Measurements from ENCODE around the gene FAT1. TPM values are rescaled to one million over a fixed set of nuclear protein-coding genes. Genes with fewer than 3 reads are reported as not detected.
A peak's percentile ranks its signal among the peaks of the same experiment; 100 is the strongest.

Gene FAT1
- total and polyA plus RNA-seq, 9 of the 15 experiments (the other 6 are each of a cell fraction or from before 2014, with no cell fraction given): 6.0 to 38.4 (median 21.4) TPM

DNA sequence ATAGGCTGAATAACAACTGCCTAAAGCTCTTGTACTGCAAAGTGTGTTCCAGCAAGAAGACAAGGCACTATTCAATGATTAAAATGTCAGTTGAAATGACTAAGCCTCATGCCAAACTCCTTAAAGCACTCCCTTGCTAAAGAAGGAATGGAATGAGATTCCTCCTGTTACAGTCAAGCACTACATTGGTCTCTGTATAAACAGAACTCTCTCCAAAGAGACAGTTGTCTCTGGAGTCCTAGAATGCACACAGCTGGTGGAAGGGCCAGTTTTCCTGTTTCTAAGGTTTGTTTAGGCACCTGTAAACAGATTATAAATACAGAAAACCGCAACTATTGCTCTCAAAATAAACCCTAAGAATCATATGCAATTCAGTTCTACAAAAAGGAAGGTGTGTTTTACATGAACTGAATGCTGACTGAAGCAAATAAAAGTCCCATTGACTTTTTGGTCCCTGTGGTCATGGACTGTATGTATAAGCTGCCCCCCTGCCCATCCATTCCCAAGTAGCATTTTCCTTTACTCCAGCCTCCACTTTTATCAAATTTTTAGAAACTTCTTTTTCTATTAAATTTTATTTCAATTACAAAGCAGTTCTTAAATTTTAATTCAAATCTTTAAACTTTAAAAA lies 47.0 kb downstream of the FAT1 start:
- Histone ChIP-seq H3K27me3 (ENCODE audit: control insufficient read depth in 2 of 2, insufficient read depth in 2 of 2, low read length in 2 of 2) (no peaks in the 10 kb centered on the region), H3K4me2 (ENCODE audit: insufficient read depth, low read length) (no peak overlapping the region), H3K79me2 (ENCODE audit: control insufficient read depth, insufficient read depth, low read length) (no peaks in the 10 kb centered on the region), H4K20me1 (replicated peaks; ENCODE audit: control insufficient read depth, insufficient read depth, low read length) (no peaks in the 10 kb centered on the region), H3K9ac (ENCODE audit: insufficient read depth in 1 of 2, low read depth in 2 of 2, low read length in 2 of 2) (no peak overlapping the region), H3K4me3 (no peak overlapping the region), H3K27ac (ENCODE audit: extremely low read depth, low read depth, low read length) (no peak overlapping the region), H3K9me1 (ENCODE audit: control insufficient read depth, insufficient read depth, low read length) (no peaks in the 10 kb centered on the region), H2AFZ (ENCODE audit: low read depth, low read length) (no peak overlapping the region), H3K4me1 (replicated peaks in 1 of 2; ENCODE audit: control insufficient read depth in 2 of 2, insufficient read depth in 2 of 2, low read length in 2 of 2) (no peaks in the 10 kb centered on the region), H3K36me3 (ENCODE audit: control insufficient read depth, insufficient read depth, low read length) (no peaks in the 10 kb centered on the region), H3K9me3 (replicated peaks; ENCODE audit: control insufficient read depth, insufficient read depth, low read depth, low read length) (no peaks in the 10 kb centered on the region)
- CTCF ChIA-PET (ENCODE audit: low intra/inter-chr PET ratio): no interaction called here
- BruUV-seq (replicated peaks): no TSS peak
- FAIRE-seq (no peak), DNase-seq (ENCODE audit: extremely low read depth in 1 of 4, low spot score in 3 of 4) (no peak), ATAC-seq (no peak)
- WGBS (ENCODE audit: insufficient coverage, low coverage, missing lambda C conversion rate): 18% methylated on average over 1 of the region's 1 CpG
- in situ Hi-C loops (cut with MboI): no loop called here
- TF ChIP-seq SMC3 (conservative IDR thresholded peaks at IDR 0.05; ENCODE audit: insufficient read depth, low read depth, low read length): no peak
- 0 out of 2 replicates have a peak, but pooled peaks have one; percentile 1 for TF ChIP-seq MAFF (IDR thresholded peaks at IDR 0.05; ENCODE audit: low read length)
- no peak for TF ChIP-seq SRSF7 (optimal IDR thresholded peaks at IDR 0.05; ENCODE audit: low read depth, low read length)
- TF ChIP-seq, protein P1, sequence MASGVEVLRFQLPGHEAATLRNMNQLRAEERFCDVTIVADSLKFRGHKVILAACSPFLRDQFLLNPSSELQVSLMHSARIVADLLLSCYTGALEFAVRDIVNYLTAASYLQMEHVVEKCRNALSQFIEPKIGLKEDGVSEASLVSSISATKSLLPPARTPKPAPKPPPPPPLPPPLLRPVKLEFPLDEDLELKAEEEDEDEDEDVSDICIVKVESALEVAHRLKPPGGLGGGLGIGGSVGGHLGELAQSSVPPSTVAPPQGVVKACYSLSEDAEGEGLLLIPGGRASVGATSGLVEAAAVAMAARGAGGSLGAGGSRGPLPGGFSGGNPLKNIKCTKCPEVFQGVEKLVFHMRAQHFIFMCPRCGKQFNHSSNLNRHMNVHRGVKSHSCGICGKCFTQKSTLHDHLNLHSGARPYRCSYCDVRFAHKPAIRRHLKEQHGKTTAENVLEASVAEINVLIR (CRISPR knock-in tag; IDR thresholded peaks at IDR 0.05): no peak
- POLR2A ChIA-PET: no interaction called here
- intact Hi-C loops (cut with micrococcal nuclease): no loop called here

DNA sequence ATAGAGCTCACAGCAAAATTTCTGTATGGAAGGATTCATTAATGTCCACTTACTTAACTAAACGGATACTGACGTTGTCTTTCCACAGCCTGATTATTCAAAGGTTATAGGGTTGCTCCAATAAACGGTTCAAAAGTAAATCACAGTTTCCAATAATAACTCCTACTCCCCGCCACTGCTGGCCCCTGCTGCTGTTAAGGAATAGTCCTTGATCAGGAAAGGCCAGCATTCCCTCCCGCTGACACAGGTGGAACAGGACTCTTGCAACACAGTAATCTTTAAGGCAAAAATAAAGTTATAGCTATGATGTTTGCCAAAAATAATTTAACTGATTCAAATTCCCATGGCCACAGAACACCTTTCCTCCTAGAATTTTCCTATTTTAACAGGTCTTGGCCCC lies 53.9 kb downstream of the FAT1 start:
- intact Hi-C loops (cut with micrococcal nuclease) (loop anchor here (2.0 kb wide), 1 partner anchor 55 kb away; no protein-coding TSS in a partner anchor), in situ Hi-C loops (cut with MboI) (no loop called here)
- Histone ChIP-seq H2AFZ (ENCODE audit: low read depth, low read length) (no peak overlapping the region), H4K20me1 (replicated peaks; ENCODE audit: control insufficient read depth, insufficient read depth, low read length) (no peaks in the 10 kb centered on the region), H3K4me2 (ENCODE audit: insufficient read depth, low read length) (no peak overlapping the region), H3K27me3 (ENCODE audit: control insufficient read depth in 2 of 2, insufficient read depth in 2 of 2, low read length in 2 of 2) (peaks cover 0 to 10% of the 10 kb centered on the region in 2 experiments; a peak in 2 of 5 replicates), H3K79me2 (ENCODE audit: control insufficient read depth, insufficient read depth, low read length) (no peaks in the 10 kb centered on the region), H3K9me3 (replicated peaks; ENCODE audit: control insufficient read depth, insufficient read depth, low read depth, low read length) (no peaks in the 10 kb centered on the region), H3K36me3 (ENCODE audit: control insufficient read depth, insufficient read depth, low read length) (no peaks in the 10 kb centered on the region), H3K27ac (ENCODE audit: extremely low read depth, low read depth, low read length) (no peak overlapping the region), H3K9me1 (ENCODE audit: control insufficient read depth, insufficient read depth, low read length) (no peaks in the 10 kb centered on the region), H3K9ac (ENCODE audit: insufficient read depth in 1 of 2, low read depth in 2 of 2, low read length in 2 of 2) (no peak overlapping the region), H3K4me3 (no peak overlapping the region), H3K4me1 (replicated peaks in 1 of 2; ENCODE audit: control insufficient read depth in 2 of 2, insufficient read depth in 2 of 2, low read length in 2 of 2) (peaks cover 0 to 3% of the 10 kb centered on the region in 2 experiments; a peak in 1 of 5 replicates)
- WGBS (ENCODE audit: insufficient coverage, low coverage, missing lambda C conversion rate): 23% methylated on average over 5 of the region's 5 CpGs
- DNase-seq (ENCODE audit: extremely low read depth in 1 of 4, low spot score in 3 of 4) (no peak), ATAC-seq (no peak), FAIRE-seq (no peak)
- POLR2A ChIA-PET: no interaction called here
- BruUV-seq (replicated peaks): no TSS peak
- TF ChIP-seq ZNF75A (CRISPR knock-in tag; IDR thresholded peaks at IDR 0.05) (no peak), ZFX (CRISPR knock-in tag; IDR thresholded peaks at IDR 0.05) (no peak), ZBED1 (IDR thresholded peaks at IDR 0.05) (no peak)
- TF ChIP-seq, protein P2, sequence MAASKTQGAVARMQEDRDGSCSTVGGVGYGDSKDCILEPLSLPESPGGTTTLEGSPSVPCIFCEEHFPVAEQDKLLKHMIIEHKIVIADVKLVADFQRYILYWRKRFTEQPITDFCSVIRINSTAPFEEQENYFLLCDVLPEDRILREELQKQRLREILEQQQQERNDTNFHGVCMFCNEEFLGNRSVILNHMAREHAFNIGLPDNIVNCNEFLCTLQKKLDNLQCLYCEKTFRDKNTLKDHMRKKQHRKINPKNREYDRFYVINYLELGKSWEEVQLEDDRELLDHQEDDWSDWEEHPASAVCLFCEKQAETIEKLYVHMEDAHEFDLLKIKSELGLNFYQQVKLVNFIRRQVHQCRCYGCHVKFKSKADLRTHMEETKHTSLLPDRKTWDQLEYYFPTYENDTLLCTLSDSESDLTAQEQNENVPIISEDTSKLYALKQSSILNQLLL (CRISPR knock-in tag; IDR thresholded peaks at IDR 0.05; ENCODE audit: borderline replicate concordance): no peak
- CTCF ChIA-PET (ENCODE audit: low intra/inter-chr PET ratio): no interaction called here
